ACC112 (cell line): ENCODE results near the gene TMEM117.

Experiments
- H2AFZ ChIP-seq: fragments of 200-600 bp; sonication (generic); one replicate; pipeline ENCODE4 v1.6.0; 2017; ENCODE audit warnings: antibody characterized with exemption, low read length; ENCODE audit not compliant: unreplicated experiment
- H3K27ac ChIP-seq: fragments of 200-600 bp; sonication (generic); 2 replicates; pipeline ENCODE4 v1.5.1; 2014; ENCODE audit warnings: low read depth, mild to moderate bottlenecking, antibody characterized with exemption, low read length, moderate library complexity
- H3K27me3 ChIP-seq: fragments of 200-600 bp; sonication (generic); 2 replicates; pipeline ENCODE4 v1.6.1; 2014; ENCODE audit warnings: mild to moderate bottlenecking, antibody characterized with exemption, low read length, moderate library complexity, mixed read lengths; ENCODE audit not compliant: insufficient read depth
- H3K36me3 ChIP-seq: fragments of 200-600 bp; sonication (generic); 2 replicates; pipeline ENCODE4 v1.6.1; 2016; ENCODE audit warnings: mild to moderate bottlenecking, antibody characterized with exemption, low read length, moderate library complexity, mixed read lengths; ENCODE audit not compliant: insufficient read depth
- H3K4me1 ChIP-seq: fragments of 200-600 bp; sonication (generic); one replicate; pipeline ENCODE4 v1.6.1; 2016; ENCODE audit warnings: low read length, mixed read lengths; ENCODE audit not compliant: insufficient read depth, unreplicated experiment, control insufficient read depth
- H3K4me3 ChIP-seq: fragments of 200-600 bp; sonication (generic); 2 replicates; pipeline ENCODE4 v1.5.1; 2014; ENCODE audit warnings: mild to moderate bottlenecking, low read depth, low read length
- H3K79me2 ChIP-seq: fragments of 200-600 bp; sonication (generic); one replicate; pipeline ENCODE4 v1.6.0; 2016; ENCODE audit warnings: low read length; ENCODE audit not compliant: control insufficient read depth, unreplicated experiment, insufficient read depth

The TMEM117 gene

GRCh38 chr12:44046732-44047417 lies 211.0 kb downstream of the TMEM117 start:
- H3K4me1 ChIP-seq = no peaks in the 10 kb centered on the region
- no peak overlapping the region for H3K27ac ChIP-seq
- no peaks in the 10 kb centered on the region for H3K36me3 ChIP-seq
- H3K4me3 ChIP-seq = no peak overlapping the region
- H2AFZ ChIP-seq = no peak overlapping the region
- no peaks in the 10 kb centered on the region for H3K79me2 ChIP-seq
- no peaks in the 10 kb centered on the region for H3K27me3 ChIP-seq

DNA sequence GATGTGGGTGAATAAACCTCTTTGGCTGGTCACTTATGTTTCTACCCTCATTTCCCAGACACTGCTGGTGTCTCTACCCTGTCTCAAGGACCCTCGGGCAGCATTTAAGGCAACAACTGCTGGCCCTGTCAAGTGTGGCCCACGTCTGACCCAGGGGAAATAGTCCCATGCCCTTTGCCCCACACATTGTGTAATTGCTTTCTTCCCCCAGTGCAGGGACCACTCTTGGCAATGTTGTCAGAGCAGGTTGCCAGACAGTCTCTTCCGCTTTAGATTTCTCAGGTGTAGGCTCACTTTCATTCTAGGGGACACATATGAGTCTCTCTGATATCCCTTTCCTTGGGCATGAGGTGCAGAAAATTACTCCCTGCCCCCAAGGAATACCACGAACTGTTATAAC lies 216.7 kb downstream of the TMEM117 start:
- Histone ChIP-seq H3K36me3 (no peaks in the 10 kb centered on the region), H3K79me2 (no peaks in the 10 kb centered on the region), H3K4me3 (no peak overlapping the region), H2AFZ (no peak overlapping the region), H3K4me1 (peaks cover 9% of the 10 kb centered on the region), H3K27ac (no peak overlapping the region), H3K27me3 (no peaks in the 10 kb centered on the region)

GRCh38 chr12:44053549-44054127 lies 217.8 kb downstream of the TMEM117 start:
- H3K4me3 ChIP-seq = no peak overlapping the region
- H3K27me3 ChIP-seq = no peaks in the 10 kb centered on the region
- H2AFZ ChIP-seq = no peak overlapping the region
- peaks cover 9% of the 10 kb centered on the region for H3K4me1 ChIP-seq
- no peaks in the 10 kb centered on the region for H3K79me2 ChIP-seq
- H3K27ac ChIP-seq = no peak overlapping the region
- no peaks in the 10 kb centered on the region for H3K36me3 ChIP-seq

- Histone ChIP-seq H3K4me3 (no peak overlapping the region), H2AFZ (no peak overlapping the region), H3K27me3 (no peaks in the 10 kb centered on the region), H3K36me3 (no peaks in the 10 kb centered on the region), H3K4me1 (peaks cover 9% of the 10 kb centered on the region), H3K79me2 (no peaks in the 10 kb centered on the region), H3K27ac (no peak overlapping the region)
Observed at GRCh38 chr12:44054281-44054680, 218.4 kb downstream of the TMEM117 start.

DNA sequence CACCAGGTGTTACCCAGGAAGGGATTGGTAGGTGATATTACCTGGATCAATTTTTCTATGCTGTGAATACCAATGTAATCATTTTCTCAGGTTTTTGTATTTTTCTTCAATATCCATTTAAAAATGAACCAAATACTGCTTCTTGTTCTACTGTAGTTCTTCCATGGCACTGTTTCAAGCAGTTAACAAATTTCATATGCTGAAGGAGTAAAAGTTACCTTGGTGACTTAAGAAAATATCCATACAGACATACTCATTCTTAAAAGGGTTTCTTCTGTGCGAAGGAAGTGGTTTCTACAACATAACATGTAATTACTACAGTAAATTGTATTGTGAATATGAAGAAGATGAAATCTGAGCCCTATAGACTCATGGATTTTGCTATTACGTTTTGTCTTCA lies 222.5 kb downstream of the TMEM117 start:
- H3K4me1 ChIP-seq = peaks cover 9% of the 10 kb centered on the region
- no peak overlapping the region for H2AFZ ChIP-seq
- no peaks in the 10 kb centered on the region for H3K36me3 ChIP-seq
- H3K27ac ChIP-seq = no peak overlapping the region
- no peak overlapping the region for H3K4me3 ChIP-seq
- no peaks in the 10 kb centered on the region for H3K27me3 ChIP-seq
- H3K79me2 ChIP-seq = no peaks in the 10 kb centered on the region

DNA sequence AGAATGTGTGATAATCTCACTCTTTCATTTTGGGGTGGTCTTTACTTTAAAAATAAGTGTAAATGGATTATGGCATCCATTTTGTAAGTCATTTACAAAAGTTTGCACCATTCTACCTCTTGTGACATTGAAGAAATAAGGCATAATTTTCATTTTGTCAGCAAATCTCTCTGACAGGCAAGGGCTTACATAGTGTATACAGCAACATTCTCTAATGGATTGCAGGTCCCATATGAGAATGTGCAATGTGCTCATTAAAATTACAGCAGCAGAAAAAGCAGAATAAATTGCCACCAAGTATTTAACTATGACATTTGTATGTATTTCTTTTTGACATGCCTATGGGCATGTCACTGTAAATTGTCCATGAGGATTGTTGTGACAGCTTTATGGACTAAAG lies 223.6 kb downstream of the TMEM117 start:
- no peak overlapping the region for H3K4me3 ChIP-seq
- H3K4me1 ChIP-seq = no peaks in the 10 kb centered on the region

DNA sequence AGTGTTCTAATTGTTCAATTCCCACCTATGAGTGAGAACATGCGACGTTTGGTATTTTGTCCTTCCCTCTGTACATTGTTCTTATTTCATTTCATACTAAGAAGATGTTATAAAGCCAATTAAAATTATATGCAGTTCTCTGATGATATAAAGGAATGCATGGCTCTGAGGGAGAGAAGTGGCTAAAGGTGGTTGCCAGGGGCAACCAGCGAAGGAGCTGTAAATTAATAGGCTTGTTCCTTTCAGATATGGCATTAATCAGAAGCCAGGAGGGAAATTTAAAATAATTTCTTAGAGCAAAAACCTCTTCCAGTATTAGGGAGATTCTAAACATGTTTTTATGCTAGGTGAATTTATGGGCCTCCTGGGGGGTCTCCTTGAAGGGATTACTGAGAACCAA lies 227.8 kb downstream of the TMEM117 start:
- Histone ChIP-seq H3K36me3 (no peaks in the 10 kb centered on the region), H3K4me1 (no peaks in the 10 kb centered on the region), H3K27ac (no peak overlapping the region), H3K27me3 (no peaks in the 10 kb centered on the region), H3K4me3 (no peak overlapping the region), H2AFZ (no peak overlapping the region), H3K79me2 (no peaks in the 10 kb centered on the region)

More for the DNA sequence above, 223.6 kb downstream of the TMEM117 start:
- Histone ChIP-seq H2AFZ (no peak overlapping the region), H3K36me3 (no peaks in the 10 kb centered on the region), H3K27me3 (no peaks in the 10 kb centered on the region), H3K27ac (no peak overlapping the region), H3K79me2 (no peaks in the 10 kb centered on the region)

- Histone ChIP-seq H3K27ac (no peak overlapping the region), H2AFZ (no peak overlapping the region), H3K27me3 (no peaks in the 10 kb centered on the region), H3K36me3 (no peaks in the 10 kb centered on the region), H3K4me3 (no peak overlapping the region), H3K4me1 (no peaks in the 10 kb centered on the region), H3K79me2 (no peaks in the 10 kb centered on the region)
Observed at GRCh38 chr12:44076871-44077270, 241.0 kb downstream of the TMEM117 start.

DNA sequence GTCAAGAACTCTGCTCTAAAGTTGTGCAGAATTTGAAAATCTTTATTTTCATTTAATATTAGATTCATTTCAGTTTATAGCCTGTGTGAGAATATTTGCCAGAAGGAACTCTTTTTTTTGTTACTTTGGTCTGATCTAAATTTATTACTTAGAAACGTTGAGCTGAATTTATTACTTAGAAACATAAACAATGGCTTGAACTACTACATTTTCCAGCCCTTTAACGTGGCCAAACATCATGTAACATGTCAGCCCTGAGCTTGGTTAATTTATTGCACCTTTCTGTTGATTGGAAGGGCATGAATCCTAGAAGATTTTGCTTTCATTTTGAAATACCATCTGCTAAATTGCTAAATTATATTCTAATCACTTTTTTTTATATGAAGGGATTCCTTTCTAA lies 241.4 kb downstream of the TMEM117 start:
- Histone ChIP-seq H3K27me3 (no peaks in the 10 kb centered on the region), H3K36me3 (no peaks in the 10 kb centered on the region), H3K27ac (no peak overlapping the region), H3K79me2 (no peaks in the 10 kb centered on the region), H3K4me3 (no peak overlapping the region), H3K4me1 (no peaks in the 10 kb centered on the region), H2AFZ (no peak overlapping the region)

- Histone ChIP-seq H3K79me2 (no peaks in the 10 kb centered on the region), H3K4me3 (no peak overlapping the region), H3K27me3 (no peaks in the 10 kb centered on the region), H2AFZ (no peak overlapping the region), H3K4me1 (no peaks in the 10 kb centered on the region), H3K27ac (no peak overlapping the region), H3K36me3 (no peaks in the 10 kb centered on the region)
Observed at GRCh38 chr12:44078273-44078672, 242.4 kb downstream of the TMEM117 start.

DNA sequence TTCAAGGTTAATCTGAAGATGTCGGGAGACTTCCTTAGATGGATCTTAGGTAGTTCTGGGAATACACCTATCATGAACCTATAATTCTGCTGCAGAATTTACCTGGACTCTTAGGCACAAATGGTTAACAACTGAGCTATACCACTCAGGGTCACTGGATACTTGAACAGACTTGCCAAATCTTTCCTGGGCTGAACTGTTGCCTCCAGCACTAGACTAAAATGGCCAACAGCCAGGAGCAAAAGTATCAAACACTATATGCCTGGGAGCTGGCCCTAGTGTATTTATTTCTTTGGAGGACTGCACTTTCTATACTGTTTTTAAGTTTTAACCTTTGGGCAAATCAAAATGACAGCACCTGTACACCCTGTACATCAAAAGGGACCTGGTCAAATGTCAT lies 252.8 kb downstream of the TMEM117 start:
- Histone ChIP-seq H3K4me3 (no peak overlapping the region), H3K79me2 (no peaks in the 10 kb centered on the region), H3K27ac (no peak overlapping the region), H3K27me3 (no peaks in the 10 kb centered on the region), H3K36me3 (no peaks in the 10 kb centered on the region), H2AFZ (no peak overlapping the region), H3K4me1 (no peaks in the 10 kb centered on the region)
